Activated B cell treated with CpG ODN at 0.5 μM for 24 hours (primary cell): ENCODE results near the gene LRCOL1. TPM values are rescaled to one million over a fixed set of nuclear protein-coding genes. Genes with fewer than 3 reads are reported as not detected.

Experiments
- ATAC-seq: fragments of 200-7000 bp; cut with Tn5 transposase; one replicate; pipeline ENCODE4 v1.10.0; 2021; ENCODE audit warnings: low read depth, mild to moderate bottlenecking, moderate library complexity
- CTCF ChIA-PET: fragments of 350-600 bp; sonication (Branson Sonifier 250); formaldehyde crosslinking; loops from one replicate; lab custom pipeline; 2021; ENCODE audit warnings: antibody characterized with exemption; lab: Charles Lee
- POLR2A ChIA-PET: fragments of 350-600 bp; sonication (Branson Sonifier 250); formaldehyde crosslinking; loops from one replicate; lab custom pipeline; 2021; ENCODE audit warnings: antibody characterized with exemption; lab: Charles Lee
- DNase-seq: peaks from one replicate; pipeline ENCODE4 v3.0.0; 2022
- H3K27ac Mint-ChIP-seq: one replicate; pipeline ENCODE4 v1.8.0; 2020; ENCODE audit warnings: mixed read lengths
- H3K27me3 Mint-ChIP-seq: one replicate; pipeline ENCODE4 v1.8.0; 2021; ENCODE audit warnings: mixed read lengths
- H3K36me3 Mint-ChIP-seq: one replicate; pipeline ENCODE4 v1.8.0; 2021; ENCODE audit warnings: low read depth, mixed read lengths
- H3K4me1 Mint-ChIP-seq: one replicate; pipeline ENCODE4 v1.8.0; 2021; ENCODE audit warnings: mixed read lengths
- H3K4me3 Mint-ChIP-seq: one replicate; pipeline ENCODE4 v1.8.0; 2020; ENCODE audit warnings: mild to moderate bottlenecking, mixed read lengths
- H3K9me3 Mint-ChIP-seq: one replicate; pipeline ENCODE4 v1.8.0; 2020; ENCODE audit warnings: mixed read lengths
- CTCF ChIP-seq: fragments of 200-600 bp; IDR thresholded peaks from one replicate; pipeline ENCODE4 v1.8.0; 2022; ENCODE audit warnings: antibody characterized with exemption, mild to moderate bottlenecking
- intact Hi-C: fragments of 100-400 bp; cut with micrococcal nuclease; formaldehyde crosslinking; loops from one replicate; pipeline ENCODE4 v1.15.1; 2024
- total RNA-seq: library from RNA; stranded (reverse); gene quantifications from 2 replicates; pipeline ENCODE4 v1.2.3, GENCODE V29; 2022

LRCOL1 gene
- total RNA-seq, 1 donor from 2014 or later, result not detected

- intact Hi-C loops, result no loop called here
- H3K9me3 Mint-ChIP-seq, result no peaks in the 10 kb centered on the region
- CTCF ChIA-PET, result no interaction called here
- no peak overlapping the region for H3K4me3 Mint-ChIP-seq
- DNase-seq (no peak), ATAC-seq (no peak)
- H3K27ac Mint-ChIP-seq, result no peak overlapping the region
- POLR2A ChIA-PET, result no interaction called here
- H3K27me3 Mint-ChIP-seq, result no peaks in the 10 kb centered on the region
- no peak for TF ChIP-seq CTCF
- peaks cover 4% of the 10 kb centered on the region for H3K36me3 Mint-ChIP-seq
- peaks cover 3% of the 10 kb centered on the region for H3K4me1 Mint-ChIP-seq
These were observed 21.3 kb downstream of the LRCOL1 start for GRCh38 chr12:132588821-132589669.

- peaks cover 9% of the 10 kb centered on the region for H3K36me3 Mint-ChIP-seq
- H3K9me3 Mint-ChIP-seq, result no peaks in the 10 kb centered on the region
- ATAC-seq, result no peak
- H3K27me3 Mint-ChIP-seq, result no peaks in the 10 kb centered on the region
- no peak overlapping the region for H3K27ac Mint-ChIP-seq
- H3K4me3 Mint-ChIP-seq, result no peak overlapping the region
- POLR2A ChIA-PET, result no interaction called here
- intact Hi-C loops, result no loop called here
- TF ChIP-seq CTCF, result no peak
- CTCF ChIA-PET, result no interaction called here
- no peak for DNase-seq
- H3K4me1 Mint-ChIP-seq, result no peaks in the 10 kb centered on the region
These were observed 22.1 kb downstream of the LRCOL1 start for GRCh38 chr12:132588319-132588718.

- H3K9me3 Mint-ChIP-seq, result no peaks in the 10 kb centered on the region
- H3K36me3 Mint-ChIP-seq, result peaks cover 9% of the 10 kb centered on the region
- H3K4me1 Mint-ChIP-seq, result no peaks in the 10 kb centered on the region
- POLR2A ChIA-PET, result no interaction called here
- no peak for TF ChIP-seq CTCF
- intact Hi-C loops, result no loop called here
- H3K27ac Mint-ChIP-seq, result no peak overlapping the region
- DNase-seq (no peak), ATAC-seq (no peak)
- no peaks in the 10 kb centered on the region for H3K27me3 Mint-ChIP-seq
- CTCF ChIA-PET, result no interaction called here
- no peak overlapping the region for H3K4me3 Mint-ChIP-seq
These were observed 22.6 kb downstream of the LRCOL1 start for GRCh38 chr12:132587781-132588180.

GRCh38 chr12:132586929-132587328, 23.5 kb downstream of the LRCOL1 start:
- Mint-ChIP-seq H3K36me3 (peaks cover 10% of the 10 kb centered on the region), H3K4me1 (no peaks in the 10 kb centered on the region), H3K4me3 (no peak overlapping the region), H3K27ac (no peak overlapping the region), H3K27me3 (no peaks in the 10 kb centered on the region), H3K9me3 (no peaks in the 10 kb centered on the region)
- TF ChIP-seq CTCF, result no peak
- CTCF ChIA-PET, result no interaction called here
- DNase-seq (no peak), ATAC-seq (no peak)
- intact Hi-C loops, result no loop called here
- POLR2A ChIA-PET, result interaction anchor here (0.7 kb wide), 1 partner anchor 9 kb away, joined by 8 read pairs; no protein-coding TSS in a partner anchor

GRCh38 chr12:132585177-132585576, 25.2 kb downstream of the LRCOL1 start:
- no peaks in the 10 kb centered on the region for H3K4me1 Mint-ChIP-seq
- CTCF ChIA-PET, result no interaction called here
- no peaks in the 10 kb centered on the region for H3K9me3 Mint-ChIP-seq
- no peak overlapping the region for H3K4me3 Mint-ChIP-seq
- no peak for ATAC-seq
- H3K27me3 Mint-ChIP-seq, result no peaks in the 10 kb centered on the region
- POLR2A ChIA-PET, result no interaction called here
- TF ChIP-seq CTCF, result no peak
- no peak overlapping the region for H3K27ac Mint-ChIP-seq
- H3K36me3 Mint-ChIP-seq, result peaks cover 16% of the 10 kb centered on the region
- DNase-seq, result no peak
- intact Hi-C loops, result no loop called here
